ENCODE data around the gene NAPA. TPM values are rescaled to one million over a fixed set of nuclear protein-coding genes. Genes with fewer than 3 reads are reported as not detected.

The NAPA gene
- polyA plus RNA-seq, 1 donor from 2014 or later: 100 TPM

DNA sequence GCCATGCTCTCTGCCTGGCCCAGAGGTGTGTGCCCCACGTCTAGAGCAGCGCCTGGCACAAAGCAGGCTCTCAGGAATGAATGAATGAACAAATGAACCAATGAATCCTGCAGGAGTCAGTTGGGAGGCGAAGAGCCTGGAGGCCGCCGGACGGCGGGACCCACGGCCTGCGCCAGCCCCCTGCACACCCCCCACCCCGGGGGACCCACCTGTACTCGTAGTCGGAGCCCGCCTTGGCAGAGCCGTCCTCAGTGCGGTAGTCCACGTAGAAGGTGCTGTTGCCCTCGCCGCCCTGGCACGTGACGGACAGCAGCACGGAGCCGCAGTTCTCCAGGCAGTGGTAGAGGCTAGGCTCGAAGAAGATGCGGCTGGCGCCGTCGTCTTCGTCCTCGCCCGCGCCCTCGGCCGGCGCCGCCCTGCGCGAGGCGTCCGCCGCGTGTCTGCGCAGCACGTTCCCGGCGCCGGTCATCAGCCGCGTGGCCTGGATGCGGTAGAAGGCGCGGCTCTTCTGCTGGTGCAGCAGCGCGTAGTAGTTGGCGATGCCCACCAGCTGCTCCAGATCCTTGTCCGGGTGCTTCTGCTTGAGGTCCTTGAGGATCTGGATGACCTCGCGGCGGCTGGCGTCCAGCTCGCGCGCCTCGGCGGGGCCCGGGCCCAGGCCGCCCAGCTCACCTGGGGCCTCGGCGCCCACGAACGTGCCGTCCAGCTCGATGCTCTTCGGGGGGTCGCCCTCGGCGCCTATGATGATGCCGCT is 58.0 kb downstream of the NAPA start:
- no peaks in the 10 kb centered on the region for H3K9me2 ChIP-seq (ENCODE audit: insufficient read depth, low read length)
- H3K4me3 ChIP-seq (ENCODE audit: low read length): no peak overlapping the region
- peaks cover 10% of the 10 kb centered on the region for H3K9me3 ChIP-seq (ENCODE audit: low read length)
- H3K79me2 ChIP-seq (replicated peaks; ENCODE audit: insufficient read depth, low read length): no peaks in the 10 kb centered on the region
- H3K9ac ChIP-seq (ENCODE audit: low read length): no peak overlapping the region
- peaks cover 4% of the 10 kb centered on the region for H3K27me3 ChIP-seq (ENCODE audit: insufficient read depth, low read depth, low read length)
- H3F3A ChIP-seq (ENCODE audit: insufficient read depth, low read length, poor library complexity, severe bottlenecking): no peaks in the 10 kb centered on the region
- H3K27ac ChIP-seq (ENCODE audit: low read length): no peak overlapping the region
- H4K20me1 ChIP-seq (ENCODE audit: insufficient read depth): no peaks in the 10 kb centered on the region
- H3K4me2 ChIP-seq (ENCODE audit: low read length): no peak overlapping the region
- H2AFZ ChIP-seq (ENCODE audit: low read depth, low read length): no peak overlapping the region
- H3K36me3 ChIP-seq (ENCODE audit: insufficient read depth, low read length): peaks cover 8% of the 10 kb centered on the region
- TF ChIP-seq MXI1 (conservative IDR thresholded peaks at IDR 0.05; ENCODE audit: poor library complexity, severe bottlenecking) (no peak), CTCF (IDR thresholded peaks at IDR 0.05; ENCODE audit: poor library complexity, severe bottlenecking) (no peak), TAF1 (IDR thresholded peaks at IDR 0.05; ENCODE audit: low read depth) (no peak), EZH2 (IDR thresholded peaks at IDR 0.05; ENCODE audit: borderline replicate concordance, insufficient read depth, low read length, poor library complexity, severe bottlenecking) (no peak), SMC3 (conservative IDR thresholded peaks at IDR 0.05; ENCODE audit: poor library complexity) (no peak), POLR2AphosphoS5 (IDR thresholded peaks at IDR 0.05) (no peak), EP300 (conservative IDR thresholded peaks at IDR 0.05; ENCODE audit: poor library complexity, severe bottlenecking) (no peak), RAD21 (conservative IDR thresholded peaks at IDR 0.05) (no peak)
- TF ChIP-seq, protein P1, sequence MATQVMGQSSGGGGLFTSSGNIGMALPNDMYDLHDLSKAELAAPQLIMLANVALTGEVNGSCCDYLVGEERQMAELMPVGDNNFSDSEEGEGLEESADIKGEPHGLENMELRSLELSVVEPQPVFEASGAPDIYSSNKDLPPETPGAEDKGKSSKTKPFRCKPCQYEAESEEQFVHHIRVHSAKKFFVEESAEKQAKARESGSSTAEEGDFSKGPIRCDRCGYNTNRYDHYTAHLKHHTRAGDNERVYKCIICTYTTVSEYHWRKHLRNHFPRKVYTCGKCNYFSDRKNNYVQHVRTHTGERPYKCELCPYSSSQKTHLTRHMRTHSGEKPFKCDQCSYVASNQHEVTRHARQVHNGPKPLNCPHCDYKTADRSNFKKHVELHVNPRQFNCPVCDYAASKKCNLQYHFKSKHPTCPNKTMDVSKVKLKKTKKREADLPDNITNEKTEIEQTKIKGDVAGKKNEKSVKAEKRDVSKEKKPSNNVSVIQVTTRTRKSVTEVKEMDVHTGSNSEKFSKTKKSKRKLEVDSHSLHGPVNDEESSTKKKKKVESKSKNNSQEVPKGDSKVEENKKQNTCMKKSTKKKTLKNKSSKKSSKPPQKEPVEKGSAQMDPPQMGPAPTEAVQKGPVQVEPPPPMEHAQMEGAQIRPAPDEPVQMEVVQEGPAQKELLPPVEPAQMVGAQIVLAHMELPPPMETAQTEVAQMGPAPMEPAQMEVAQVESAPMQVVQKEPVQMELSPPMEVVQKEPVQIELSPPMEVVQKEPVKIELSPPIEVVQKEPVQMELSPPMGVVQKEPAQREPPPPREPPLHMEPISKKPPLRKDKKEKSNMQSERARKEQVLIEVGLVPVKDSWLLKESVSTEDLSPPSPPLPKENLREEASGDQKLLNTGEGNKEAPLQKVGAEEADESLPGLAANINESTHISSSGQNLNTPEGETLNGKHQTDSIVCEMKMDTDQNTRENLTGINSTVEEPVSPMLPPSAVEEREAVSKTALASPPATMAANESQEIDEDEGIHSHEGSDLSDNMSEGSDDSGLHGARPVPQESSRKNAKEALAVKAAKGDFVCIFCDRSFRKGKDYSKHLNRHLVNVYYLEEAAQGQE (IDR thresholded peaks at IDR 0.05; ENCODE audit: borderline replicate concordance): no peak

GRCh38 chr19:47450478-47450877 is 64.4 kb downstream of the NAPA start:
- peaks cover 5% of the 10 kb centered on the region for H3K27me3 ChIP-seq (ENCODE audit: insufficient read depth, low read depth, low read length)

More at GRCh38 chr19:47450478-47450877, 64.4 kb downstream of the NAPA start:
- no peaks in the 10 kb centered on the region for H3K9me3 ChIP-seq (ENCODE audit: low read length)
- no peak overlapping the region for H3K9ac ChIP-seq (ENCODE audit: low read length)
- H3K9me2 ChIP-seq (ENCODE audit: insufficient read depth, low read length): no peaks in the 10 kb centered on the region
- peaks cover 3% of the 10 kb centered on the region for H3K36me3 ChIP-seq (ENCODE audit: insufficient read depth, low read length)
- H2AFZ ChIP-seq (ENCODE audit: low read depth, low read length): no peak overlapping the region
- no peak overlapping the region for H3K27ac ChIP-seq (ENCODE audit: low read length)
- TF ChIP-seq RAD21 (conservative IDR thresholded peaks at IDR 0.05) (no peak), EP300 (conservative IDR thresholded peaks at IDR 0.05; ENCODE audit: poor library complexity, severe bottlenecking) (no peak), MXI1 (conservative IDR thresholded peaks at IDR 0.05; ENCODE audit: poor library complexity, severe bottlenecking) (no peak), CTCF (IDR thresholded peaks at IDR 0.05; ENCODE audit: poor library complexity, severe bottlenecking) (no peak), TAF1 (IDR thresholded peaks at IDR 0.05; ENCODE audit: low read depth) (no peak), EZH2 (IDR thresholded peaks at IDR 0.05; ENCODE audit: borderline replicate concordance, insufficient read depth, low read length, poor library complexity, severe bottlenecking) (no peak), SMC3 (conservative IDR thresholded peaks at IDR 0.05; ENCODE audit: poor library complexity) (no peak), POLR2AphosphoS5 (IDR thresholded peaks at IDR 0.05) (no peak)
- TF ChIP-seq, protein P1 (IDR thresholded peaks at IDR 0.05; ENCODE audit: borderline replicate concordance): no peak
- no peaks in the 10 kb centered on the region for H3K79me2 ChIP-seq (replicated peaks; ENCODE audit: insufficient read depth, low read length)
- no peak overlapping the region for H3K4me2 ChIP-seq (ENCODE audit: low read length)
- no peaks in the 10 kb centered on the region for H3F3A ChIP-seq (ENCODE audit: insufficient read depth, low read length, poor library complexity, severe bottlenecking)
- H3K4me3 ChIP-seq (ENCODE audit: low read length): no peak overlapping the region
- no peaks in the 10 kb centered on the region for H4K20me1 ChIP-seq (ENCODE audit: insufficient read depth)
